Measurements from ENCODE around the gene SLC24A4. TPM values are rescaled to one million over a fixed set of nuclear protein-coding genes. Genes with fewer than 3 reads are reported as not detected.

SLC24A4 gene
- total RNA-seq, 2 donors from 2014 or later = 0.11 to 0.17 TPM

- intact Hi-C loops (cut with DNase I) = no loop called here
- Histone ChIP-seq H3K4me1 (no peaks in the 10 kb centered on the region), H3K36me3 (no peaks in the 10 kb centered on the region), H3K27me3 (no peaks in the 10 kb centered on the region), H3K27ac (no peak overlapping the region), H3K9me3 (no peaks in the 10 kb centered on the region), H3K9ac (ENCODE audit: low read depth in 2 of 2, low read length in 2 of 2) (no peak overlapping the region), H3K4me3 (no peak overlapping the region)
- DNase-seq = no peak
- no peak for TF ChIP-seq CTCF (IDR thresholded peaks at IDR 0.05)
Observed at GRCh38 chr14:92292673-92293072, 30.3 kb upstream of the SLC24A4 start.

- Histone ChIP-seq H3K27me3 (no peaks in the 10 kb centered on the region), H3K4me1 (no peaks in the 10 kb centered on the region), H3K9me3 (no peaks in the 10 kb centered on the region), H3K27ac (no peak overlapping the region), H3K36me3 (no peaks in the 10 kb centered on the region), H3K4me3 (no peak overlapping the region), H3K9ac (ENCODE audit: low read depth in 2 of 2, low read length in 2 of 2) (no peak overlapping the region)
- intact Hi-C loops (cut with DNase I) = no loop called here
- no peak for TF ChIP-seq CTCF (IDR thresholded peaks at IDR 0.05)
- no peak for DNase-seq
Observed at GRCh38 chr14:92294506-92294905, 28.5 kb upstream of the SLC24A4 start.

- no peak for DNase-seq
- TF ChIP-seq CTCF (IDR thresholded peaks at IDR 0.05) = no peak
- no peak overlapping the region for H3K9ac ChIP-seq (ENCODE audit: low read depth in 2 of 2, low read length in 2 of 2)
- H3K4me3 ChIP-seq = no peak overlapping the region
- H3K27me3 ChIP-seq = no peaks in the 10 kb centered on the region
- H3K27ac ChIP-seq = no peak overlapping the region
- intact Hi-C loops (cut with DNase I) = no loop called here
- H3K36me3 ChIP-seq = no peaks in the 10 kb centered on the region
- H3K4me1 ChIP-seq = no peaks in the 10 kb centered on the region
- H3K9me3 ChIP-seq = no peaks in the 10 kb centered on the region
Observed at GRCh38 chr14:92297818-92298595, 25.0 kb upstream of the SLC24A4 start.

GRCh38 chr14:92302481-92302880 is 20.5 kb upstream of the SLC24A4 start:
- H3K4me3 ChIP-seq = no peak overlapping the region
- no peaks in the 10 kb centered on the region for H3K4me1 ChIP-seq
- H3K9me3 ChIP-seq = no peaks in the 10 kb centered on the region
- no peaks in the 10 kb centered on the region for H3K27me3 ChIP-seq
- H3K27ac ChIP-seq = no peak overlapping the region
- TF ChIP-seq CTCF (IDR thresholded peaks at IDR 0.05) = no peak
- DNase-seq = no peak
- intact Hi-C loops (cut with DNase I) = no loop called here
- no peak overlapping the region for H3K9ac ChIP-seq (ENCODE audit: low read depth in 2 of 2, low read length in 2 of 2)
- H3K36me3 ChIP-seq = no peaks in the 10 kb centered on the region

GRCh38 chr14:92308716-92309115 is 14.2 kb upstream of the SLC24A4 start:
- no peak for DNase-seq
- Histone ChIP-seq H3K27me3 (no peaks in the 10 kb centered on the region), H3K4me3 (no peak overlapping the region), H3K36me3 (no peaks in the 10 kb centered on the region), H3K9ac (ENCODE audit: low read depth in 2 of 2, low read length in 2 of 2) (no peak overlapping the region), H3K4me1 (no peaks in the 10 kb centered on the region), H3K9me3 (no peaks in the 10 kb centered on the region), H3K27ac (no peak overlapping the region)
- intact Hi-C loops (cut with DNase I) = no loop called here
- TF ChIP-seq CTCF (IDR thresholded peaks at IDR 0.05) = no peak

Data from colonic mucosa (tissue), 4 donors.